Measurements from ENCODE around the gene KRTAP5-6.

GRCh38 chr11:1695548-1696108, 1.4 kb upstream of the KRTAP5-6 start:
- no peak for TF ChIP-seq CTCF (optimal IDR thresholded peaks at IDR 0.05 in 1 of 3, IDR thresholded peaks at IDR 0.05 in 1 of 3, conservative IDR thresholded peaks at IDR 0.05 in 1 of 3; ENCODE audit: extremely low read depth in 1 of 3, insufficient read depth in 2 of 3, low read length in 3 of 3)
- no peak for TF ChIP-seq EZH2 (IDR thresholded peaks at IDR 0.05; ENCODE audit: low read length)
